H1 (cell line): ENCODE results near the gene STK11IP. TPM values are rescaled to one million over a fixed set of nuclear protein-coding genes. Genes with fewer than 3 reads are reported as not detected.

Experiments
- POLR2A ChIP-seq, 2 experiments: IDR thresholded peaks; 1 replicate in 1 of 2; 2 replicates in 1 of 2; pipeline ENCODE4 v1.6.1; 2011; ENCODE audit warnings: low read depth in 2 of 2, low read length in 2 of 2, mild to moderate bottlenecking in 2 of 2; ENCODE audit errors: control extremely low read depth in 1 of 2
- RXRA ChIP-seq: IDR thresholded peaks from 2 replicates; pipeline ENCODE4 v1.6.1; 2011; ENCODE audit warnings: low read depth, mild to moderate bottlenecking, low read length, moderate library complexity; ENCODE audit not compliant: insufficient read depth
- SUZ12 ChIP-seq: fragments of 200-600 bp; sonication (generic); IDR thresholded peaks from 2 replicates; pipeline ENCODE4 v1.6.1; 2012; ENCODE audit warnings: mild to moderate bottlenecking, inconsistent platforms, low read length, moderate library complexity, mixed read lengths
- TAF7 ChIP-seq: optimal IDR thresholded peaks from 2 replicates; pipeline ENCODE3; 2011; ENCODE audit warnings: low read depth, mild to moderate bottlenecking, inconsistent platforms, low read length, moderate library complexity, borderline replicate concordance
- ZNF274 ChIP-seq: IDR thresholded peaks from 2 replicates; pipeline ENCODE4 v1.7.0; 2012; ENCODE audit warnings: low read length, borderline replicate concordance; ENCODE audit errors: extremely low read depth
- polyA plus RNA-seq, 7 experiments: library from polyadenylated mRNA; depleted of rRNA in 3 of 7; stranded (reverse) in 5 of 7; unstranded in 2 of 7; fragments of >200 nt in 5 of 7; fragments of 200-250 nt in 2 of 7; gene quantifications; 1 replicate in 5 of 7; 2 replicates in 1 of 7; 4 replicates in 1 of 7; pipeline versions ENCODE4 v1.2.1 to v1.2.3, GENCODE V29; 2011 to 2013; ENCODE audit warnings: missing spikeins in 2 of 7, mixed read lengths in 2 of 7
- total RNA-seq: library from RNA; stranded (reverse); fragmentation: NEBNext Ultra II Directional; extraction: Animal tissue kit (Norgen Biotek cat#: 25700); gene quantifications from 2 replicates; pipeline ENCODE4 v1.2.1, GENCODE V29; 2021

STK11IP gene
- total and polyA plus RNA-seq, 2 of the 8 experiments (the other 6 are each of a cell fraction or from before 2014, with no cell fraction given): 18.5 to 29.6 TPM

DNA sequence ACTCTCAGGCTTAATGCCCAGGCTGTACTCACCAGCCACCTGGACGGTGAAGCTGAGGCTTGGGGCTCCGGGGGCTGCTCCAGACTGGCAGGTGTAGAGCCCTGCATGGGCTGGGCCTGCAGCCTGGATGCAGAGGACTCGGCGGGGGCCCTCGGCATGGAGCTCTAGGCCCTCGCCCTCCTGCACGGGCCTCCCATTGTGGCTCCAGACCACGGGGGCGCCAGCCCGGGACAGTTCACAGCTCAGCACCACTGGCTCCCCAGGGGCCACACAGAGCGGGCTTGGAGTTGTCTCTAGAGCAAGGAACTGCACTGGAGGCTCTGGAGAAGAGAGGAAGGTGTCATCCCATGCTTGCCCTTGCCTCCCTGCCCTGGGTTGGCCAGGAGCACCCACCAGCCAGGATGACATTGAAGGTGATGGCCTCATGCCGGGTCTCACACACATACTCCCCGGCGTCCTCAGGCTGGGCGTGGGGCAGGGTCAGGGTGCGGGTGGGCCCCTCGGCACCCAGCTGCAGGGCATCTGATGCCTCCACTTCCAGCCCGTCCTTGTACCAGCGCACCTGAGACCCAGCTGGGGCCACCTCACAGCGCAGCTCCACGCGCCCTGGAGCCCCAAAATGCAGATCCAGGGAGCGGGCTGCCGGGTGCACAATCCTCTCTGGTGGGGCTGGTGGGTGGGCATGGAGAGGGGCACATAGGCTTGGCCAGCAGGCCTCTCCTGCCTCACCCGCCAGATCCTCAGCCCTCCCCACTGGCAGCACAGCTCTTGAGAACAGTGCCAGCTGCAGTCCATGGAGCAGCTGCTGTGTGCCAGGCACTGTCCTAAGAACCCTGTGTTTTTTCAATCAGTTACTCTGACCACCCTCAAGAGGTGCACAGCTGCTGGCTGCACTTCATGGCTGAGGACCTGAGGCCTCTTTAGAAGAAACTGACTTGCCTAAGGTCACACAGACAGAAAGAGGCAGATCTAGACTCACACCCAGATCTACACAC lies 39.6 kb upstream of the STK11IP start (continued):
- no peak for TF ChIP-seq ZNF274
- no peak for TF ChIP-seq TAF7
- TF ChIP-seq RXRA: no peak
- TF ChIP-seq POLR2A (IDR thresholded peaks at IDR 0.05; ENCODE audit: control extremely low read depth in 1 of 2, low read depth in 2 of 2, low read length in 2 of 2): no peak; a peak in 1 of 3 replicates
- TF ChIP-seq SUZ12: no peak
